K562 (cell line): ENCODE data around the gene ETS2. TPM values are rescaled to one million over a fixed set of nuclear protein-coding genes. Genes with fewer than 3 reads are reported as not detected.

Source experiments
- ATAC-seq: fragments of 200-7000 bp; cut with Tn5 transposase; 3 replicates; pipeline ENCODE4 v1.9.1; 2020; ENCODE audit warnings: moderate library complexity
- BruUV-seq: library from RNA; stranded (reverse); fragments of 400-500 nt; replicated peaks from 2 replicates; lab custom pipeline; 2021; lab: Mats Ljungman, UMichigan
- CTCF ChIA-PET: fragments of 300-600 bp; formaldehyde crosslinking; extraction: SDS; loops from one replicate; lab custom pipeline; 2021; ENCODE audit warnings: low intra/inter-chr PET ratio; lab: Yijun Ruan, JAX
- POLR2A ChIA-PET: fragments of 300-600, 350-650 bp; sonication (Branson Sonifier 250); formaldehyde crosslinking; extraction: SDS; loops from one replicate; lab custom pipeline; 2021; ENCODE audit warnings: antibody characterized with exemption, inconsistent platforms; lab: Yijun Ruan, JAX
- DNase-seq, 4 experiments: peaks; one replicate each; pipeline versions ENCODE4 v3.0.0 to v3.0.0-alpha.2; 2011 to 2018; ENCODE audit warnings: low spot score in 3 of 4, mixed read lengths in 3 of 4; ENCODE audit errors: extremely low read depth in 1 of 4
- FAIRE-seq: peaks from 2 replicates; lab custom pipeline; 2011; peaks lifted over from hg19 to GRCh38; lab: Jason Lieb, UNC
- H2AFZ ChIP-seq: 2 replicates; pipeline ENCODE4 v1.6.0; 2011; ENCODE audit warnings: low read depth, low read length, control low read depth, inconsistent platforms
- H3K27ac ChIP-seq: fragments of 200-600 bp; 3 replicates; pipeline ENCODE4 v1.8.0; 2011; ENCODE audit warnings: low read depth, mild to moderate bottlenecking, control low read depth, inconsistent platforms, low read length, moderate library complexity, mixed read lengths; ENCODE audit errors: extremely low read depth
- H3K27me3 ChIP-seq, 2 experiments: fragments of 300-600 bp in 1 of 2; 2 replicates in 1 of 2; 3 replicates in 1 of 2; pipeline versions ENCODE4 v1.6.0 to v1.8.0; 2011; ENCODE audit warnings: inconsistent platforms in 2 of 2, low read length in 2 of 2, mild to moderate bottlenecking in 1 of 2, mixed read lengths in 1 of 2, moderate library complexity in 1 of 2; ENCODE audit not compliant: control insufficient read depth in 2 of 2, insufficient read depth in 2 of 2
- H3K36me3 ChIP-seq: fragments of 300-600 bp; 3 replicates; pipeline ENCODE4 v1.8.0; 2011; ENCODE audit warnings: mild to moderate bottlenecking, low read length, inconsistent platforms; ENCODE audit not compliant: control insufficient read depth, insufficient read depth
- H3K4me1 ChIP-seq, 2 experiments: fragments of 200-600 bp in 1 of 2; replicated peaks in 1 of 2; 2 replicates in 1 of 2; 3 replicates in 1 of 2; pipeline versions ENCODE4 v1.5.1 to v1.8.0; 2011; ENCODE audit warnings: inconsistent platforms in 2 of 2, low read length in 2 of 2, mild to moderate bottlenecking in 1 of 2, mixed read lengths in 1 of 2, moderate library complexity in 1 of 2; ENCODE audit not compliant: control insufficient read depth in 2 of 2, insufficient read depth in 2 of 2
- H3K4me2 ChIP-seq: 2 replicates; pipeline ENCODE4 v1.6.1; 2011; ENCODE audit warnings: low read length, control low read depth, inconsistent platforms, mixed read lengths; ENCODE audit not compliant: insufficient read depth
- H3K4me3 ChIP-seq: fragments of 200-600 bp; sonication (generic), shearing (Covaris generic); 2 replicates; pipeline ENCODE4 v1.5.1; 2016; ENCODE audit warnings: control low read depth, inconsistent platforms
- H3K79me2 ChIP-seq: fragments of 200-600 bp; 3 replicates; pipeline ENCODE4 v1.8.0; 2011; ENCODE audit warnings: low read length, inconsistent platforms; ENCODE audit not compliant: control insufficient read depth, insufficient read depth
- H3K9ac ChIP-seq, 2 experiments: 2 replicates each; pipeline versions ENCODE4 v1.6.0 to v1.6.1; 2011; ENCODE audit warnings: low read depth in 2 of 2, low read length in 2 of 2, control low read depth in 1 of 2, inconsistent platforms in 1 of 2, mild to moderate bottlenecking in 1 of 2, mixed read lengths in 1 of 2; ENCODE audit not compliant: insufficient read depth in 1 of 2
- H3K9me1 ChIP-seq: one replicate; pipeline ENCODE4 v1.6.0; 2011; ENCODE audit warnings: inconsistent platforms, mild to moderate bottlenecking, low read length, moderate library complexity; ENCODE audit not compliant: control insufficient read depth, insufficient read depth
- H3K9me3 ChIP-seq: replicated peaks from 2 replicates; pipeline ENCODE4 v1.5.1; 2011; ENCODE audit warnings: low read depth, low read length, inconsistent platforms; ENCODE audit not compliant: control insufficient read depth, insufficient read depth
- H4K20me1 ChIP-seq: replicated peaks from 2 replicates; pipeline ENCODE4 v1.6.1; 2011; ENCODE audit warnings: low read length, inconsistent platforms, mixed read lengths; ENCODE audit not compliant: control insufficient read depth, insufficient read depth
- AFF4 ChIP-seq: sonication (generic); formaldehyde crosslinking; IDR thresholded peaks from 2 replicates; pipeline ENCODE4 v1.8.0; 2023; ENCODE audit warnings: mild to moderate bottlenecking, missing genetic modification reagents
- DNMT1 ChIP-seq: fragments of 450-650 bp; IDR thresholded peaks from 2 replicates; pipeline ENCODE4 v1.6.1; 2016; ENCODE audit warnings: antibody characterized with exemption, mild to moderate bottlenecking
- PBX2 ChIP-seq, 2 experiments: IDR thresholded peaks in 1 of 2; conservative IDR thresholded peaks in 1 of 2; 2 replicates each; pipeline ENCODE4 v1.6.1; 2016; ENCODE audit warnings: low read depth in 2 of 2, mild to moderate bottlenecking in 1 of 2, missing compliant biosample characterization in 1 of 2, missing genetic modification characterization in 1 of 2, moderate library complexity in 1 of 2
- SLC30A9 ChIP-seq: fragments of 250-450 bp; sonication (Bioruptor Pico); IDR thresholded peaks from 2 replicates; pipeline ENCODE4 v1.8.0; 2022; ENCODE audit warnings: mild to moderate bottlenecking, moderate library complexity
- SMARCE1 ChIP-seq: fragments of 450-650 bp; IDR thresholded peaks from 2 replicates; pipeline ENCODE4 v1.7.1; 2016; ENCODE audit warnings: mild to moderate bottlenecking
- WGBS: fragments of 100-300 bp; shearing (Covaris generic); methylation state at CpG from one replicate; pipeline ENCODE4 v1.1.6; 2016; ENCODE audit warnings: low coverage, mixed read lengths; ENCODE audit not compliant: insufficient coverage; ENCODE audit errors: missing lambda C conversion rate; 5-methylcytosine and 5-hydroxymethylcytosine counted together
- in situ Hi-C: fragments of 300-500 bp; cut with MboI; formaldehyde crosslinking; loops from 4 replicates; pipeline ENCODE4 v1.15.0; 2018; ENCODE audit warnings: inconsistent platforms, mixed read lengths
- intact Hi-C: fragments of 100-400 bp; cut with micrococcal nuclease; formaldehyde crosslinking; loops from 2 replicates; pipeline ENCODE4 v1.14.2; 2022
- polyA plus RNA-seq, 8 experiments: library from polyadenylated mRNA; depleted of rRNA in 4 of 8; stranded (reverse) in 5 of 8; unstranded in 3 of 8; fragments of >200 nt; fragmentation: Nextera tagmentation in 2 of 8; fragmentation: Illumina TruSeq in 1 of 8; extraction: Ambion mirVana in 2 of 8; extraction: Trizol in 1 of 8; gene quantifications; 2 replicates each; pipeline versions ENCODE4 v1.2.1 to v1.2.3, GENCODE V29; 2011 to 2014; ENCODE audit warnings: inconsistent platforms in 1 of 8, missing spikeins in 1 of 8
- total RNA-seq, 7 experiments: library from RNA; depleted of rRNA in 6 of 7; stranded (reverse); fragments of >200 nt in 6 of 7; fragmentation: Illumina TruSeq in 2 of 7; extraction: Trizol in 2 of 7; gene quantifications; 2 replicates each; pipeline versions ENCODE4 v1.2.1 to v1.2.3, GENCODE V29; 2011 to 2021; ENCODE audit warnings: low replicate concordance in 1 of 7

The ETS2 gene
- total and polyA plus RNA-seq, 9 of the 15 experiments (the other 6 are each of a cell fraction or from before 2014, with no cell fraction given), result 1.7 to 24.4 (median 12.2) TPM

- Histone ChIP-seq H3K27me3 (no peaks in the 10 kb centered on the region; a peak in 1 of 5 replicates), H3K79me2 (peaks cover 34% of the 10 kb centered on the region), H3K9me1 (peaks cover 4% of the 10 kb centered on the region), H3K4me2 (0 out of 2 replicates have a peak overlapping the region, but pooled peaks have one; percentile 13), H3K36me3 (peaks cover 48% of the 10 kb centered on the region; the same call in 2 of the 3 replicates), H3K27ac (no peak overlapping the region), H3K4me1 (peaks cover 33 to 37% of the 10 kb centered on the region in 2 experiments), H3K9me3 (no peaks in the 10 kb centered on the region), H2AFZ (no peak overlapping the region), H3K4me3 (peak overlapping the region; percentile 69; the same call in 1 of the 2 replicates), H4K20me1 (0 out of 2 replicates have a peak, but pooled peaks cover 12% of the 10 kb centered on the region), H3K9ac (peak overlapping the region in 1 of 2 experiments; percentile 75; a peak in 1 of 4 replicates)
- ATAC-seq (no peak), DNase-seq (no peak), FAIRE-seq (no peak)
- in situ Hi-C loops, result no loop called here
- ChIA-PET POLR2A (interaction anchor here (0.6 to 5.5 kb wide), 13 partner anchors 10 to 198 kb away, joined by 3 to 38 read pairs (median 5); no protein-coding TSS in a partner anchor), CTCF (no interaction called here)
- intact Hi-C loops, result loop anchor here (5.0 to 10.0 kb wide), 3 partner anchors 45 to 330 kb away; no protein-coding TSS in a partner anchor
- WGBS, result 29% methylated on average over 2 of the region's 2 CpGs
- TSS peak; percentile 38 for BruUV-seq
- TF ChIP-seq AFF4 (CRISPR knock-in tag) (no peak), PBX2 (CRISPR knock-in tag; IDR thresholded peaks at IDR 0.05; ENCODE audit: low read depth) (no peak), PBX2 (tag; conservative IDR thresholded peaks at IDR 0.05; ENCODE audit: low read depth) (0 out of 2 replicates have a peak, but pooled peaks have one; percentile 17), SLC30A9 (CRISPR knock-in tag) (no peak), SMARCE1 (no peak), DNMT1 (no peak)
Measured at GRCh38 chr21:38807441-38807871, 1.7 kb downstream of the ETS2 start.
